ENCODE measurements around the gene AEBP1.

Gene AEBP1

DNA sequence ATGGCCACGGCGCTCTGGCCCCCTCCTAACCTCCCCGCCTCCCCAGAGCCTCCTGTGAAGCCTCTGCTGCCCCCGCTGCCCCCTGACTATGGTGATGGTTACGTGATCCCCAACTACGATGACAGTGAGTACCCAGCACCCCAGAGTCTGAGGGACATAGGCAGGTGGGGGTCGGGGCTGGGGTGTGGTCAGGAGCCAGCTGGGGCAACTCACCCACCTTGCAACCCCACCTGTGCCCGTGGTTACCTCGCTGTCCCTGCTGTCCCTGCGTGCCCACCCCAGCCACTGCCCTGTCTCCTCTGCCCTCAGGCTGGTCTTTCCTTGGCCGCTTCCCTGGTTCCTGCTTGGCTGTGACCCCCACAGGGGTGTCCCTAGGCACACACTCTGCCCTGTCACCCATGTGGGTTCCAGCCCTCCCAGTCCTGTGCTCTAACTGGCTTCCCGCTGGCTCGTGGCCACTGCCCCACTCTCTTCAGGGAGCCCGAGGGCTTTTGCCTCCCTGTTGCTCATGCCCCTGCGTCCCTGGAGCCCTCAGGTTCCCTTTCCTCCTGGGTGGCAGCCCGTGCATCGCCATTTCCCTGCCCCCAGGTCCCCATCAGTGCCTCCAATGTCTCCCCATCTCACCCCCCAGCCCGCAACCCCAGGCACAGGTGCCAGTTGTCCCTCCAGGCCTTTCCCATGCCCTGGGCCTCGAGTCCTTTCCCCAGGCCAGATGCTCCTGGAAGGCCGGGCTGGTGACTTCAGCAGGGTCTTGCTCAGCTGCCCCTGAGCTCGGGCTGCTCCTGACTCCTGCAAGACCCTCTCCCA lies 4.0 kb downstream of the AEBP1 start:
- no peaks in the 10 kb centered on the region for H3K9me3 ChIP-seq (ENCODE audit: insufficient read depth, low read length, severe bottlenecking)
- no peak for TF ChIP-seq EZH2 (IDR thresholded peaks at IDR 0.05; ENCODE audit: borderline replicate concordance, low read depth, low read length, severe bottlenecking)
- TF ChIP-seq, protein P1, sequence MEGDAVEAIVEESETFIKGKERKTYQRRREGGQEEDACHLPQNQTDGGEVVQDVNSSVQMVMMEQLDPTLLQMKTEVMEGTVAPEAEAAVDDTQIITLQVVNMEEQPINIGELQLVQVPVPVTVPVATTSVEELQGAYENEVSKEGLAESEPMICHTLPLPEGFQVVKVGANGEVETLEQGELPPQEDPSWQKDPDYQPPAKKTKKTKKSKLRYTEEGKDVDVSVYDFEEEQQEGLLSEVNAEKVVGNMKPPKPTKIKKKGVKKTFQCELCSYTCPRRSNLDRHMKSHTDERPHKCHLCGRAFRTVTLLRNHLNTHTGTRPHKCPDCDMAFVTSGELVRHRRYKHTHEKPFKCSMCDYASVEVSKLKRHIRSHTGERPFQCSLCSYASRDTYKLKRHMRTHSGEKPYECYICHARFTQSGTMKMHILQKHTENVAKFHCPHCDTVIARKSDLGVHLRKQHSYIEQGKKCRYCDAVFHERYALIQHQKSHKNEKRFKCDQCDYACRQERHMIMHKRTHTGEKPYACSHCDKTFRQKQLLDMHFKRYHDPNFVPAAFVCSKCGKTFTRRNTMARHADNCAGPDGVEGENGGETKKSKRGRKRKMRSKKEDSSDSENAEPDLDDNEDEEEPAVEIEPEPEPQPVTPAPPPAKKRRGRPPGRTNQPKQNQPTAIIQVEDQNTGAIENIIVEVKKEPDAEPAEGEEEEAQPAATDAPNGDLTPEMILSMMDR (IDR thresholded peaks at IDR 0.05; ENCODE audit: borderline replicate concordance, extremely low read depth, low read length, poor library complexity, severe bottlenecking), result no peak
- DNase-seq (no peak), ATAC-seq (ENCODE audit: insufficient read depth, low read depth) (no peak)
- peaks cover 87% of the 10 kb centered on the region for H4K20me1 ChIP-seq (ENCODE audit: insufficient read depth, low read length)
- no peak overlapping the region for H2AFZ ChIP-seq (ENCODE audit: low read depth, low read length)
- H3K9ac ChIP-seq (ENCODE audit: low read depth, low read length), result 0 out of 2 replicates have a peak overlapping the region, but pooled peaks have one; percentile 8
- peak overlapping the region in 1 of 2 experiments; percentile 68; a peak in 2 of 4 replicates for H3K4me3 ChIP-seq (ENCODE audit: low read depth in 1 of 2, low read length in 2 of 2)
- H3K27me3 ChIP-seq (ENCODE audit: insufficient read depth, low read length, poor library complexity), result no peaks in the 10 kb centered on the region
- H3K27ac ChIP-seq (ENCODE audit: low read length), result peak overlapping the region; percentile 39; the same call in 1 of the 2 replicates
- H3K36me3 ChIP-seq (ENCODE audit: insufficient read depth, low read length), result peaks cover 89% of the 10 kb centered on the region
- H3K4me2 ChIP-seq (ENCODE audit: insufficient read depth, low read length), result peak overlapping the region; percentile 98
- H3K79me2 ChIP-seq (ENCODE audit: insufficient read depth, low read length), result peaks cover 94% of the 10 kb centered on the region
- H3K4me1 ChIP-seq (ENCODE audit: insufficient read depth, low read length), result peaks cover 68% of the 10 kb centered on the region

DNA sequence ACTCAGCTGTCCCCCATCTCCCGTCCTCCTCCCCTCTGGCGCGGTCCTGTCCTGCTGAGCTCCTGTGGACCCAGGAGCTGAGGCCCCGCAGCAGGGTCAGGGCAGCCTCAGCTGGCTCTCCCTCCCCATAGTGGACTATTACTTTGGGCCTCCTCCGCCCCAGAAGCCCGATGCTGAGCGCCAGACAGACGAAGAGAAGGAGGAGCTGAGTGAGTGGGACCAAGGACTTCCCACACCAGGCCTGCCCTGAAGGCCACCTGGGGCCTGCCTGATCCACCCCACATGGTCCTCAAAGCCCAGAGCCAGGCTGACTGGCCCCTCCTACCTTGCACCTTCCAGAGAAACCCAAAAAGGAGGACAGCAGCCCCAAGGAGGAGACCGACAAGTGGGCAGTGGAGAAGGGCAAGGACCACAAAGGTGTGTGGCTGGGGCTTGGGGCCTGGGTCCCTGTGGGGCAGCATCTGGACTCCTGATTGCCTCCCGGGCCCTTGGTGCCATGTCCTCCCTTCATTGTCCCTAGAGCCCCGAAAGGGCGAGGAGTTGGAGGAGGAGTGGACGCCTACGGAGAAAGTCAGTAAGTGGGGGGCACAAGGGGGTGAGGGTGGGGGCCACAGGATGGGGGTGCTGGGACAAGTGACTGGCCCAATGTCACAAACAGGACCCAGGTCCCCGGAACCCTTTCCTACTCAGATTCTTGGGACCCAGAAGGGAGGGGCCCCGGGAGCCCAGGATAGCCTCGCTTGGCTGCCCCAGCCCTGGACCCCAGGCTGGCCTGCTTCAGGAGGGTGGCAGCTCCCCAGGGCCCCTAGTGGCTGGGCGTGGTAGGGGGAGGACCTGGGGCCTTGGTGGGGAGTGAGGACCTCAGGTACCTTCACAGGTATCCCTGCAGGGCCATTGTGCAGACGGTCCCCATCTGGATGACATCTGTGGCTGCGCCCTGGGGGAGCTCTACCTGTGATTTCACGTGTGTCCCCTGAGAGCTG lies 4.9 kb downstream of the AEBP1 start:
- no peak for ATAC-seq (ENCODE audit: insufficient read depth, low read depth)

DNA sequence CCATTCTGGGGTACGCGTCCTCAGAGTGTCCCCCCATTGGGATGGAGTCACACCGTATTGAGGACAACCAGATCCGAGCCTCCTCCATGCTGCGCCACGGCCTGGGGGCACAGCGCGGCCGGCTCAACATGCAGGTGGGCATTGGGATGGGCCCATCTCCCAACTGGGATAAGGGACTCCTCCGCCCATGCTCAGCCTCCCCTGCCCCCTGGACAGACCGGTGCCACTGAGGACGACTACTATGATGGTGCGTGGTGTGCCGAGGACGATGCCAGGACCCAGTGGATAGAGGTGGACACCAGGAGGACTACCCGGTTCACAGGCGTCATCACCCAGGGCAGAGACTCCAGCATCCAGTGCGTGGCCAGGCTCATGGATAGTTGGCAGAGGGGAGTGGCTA lies 5.8 kb downstream of the AEBP1 start:
- 0 out of 2 replicates have a peak overlapping the region, but pooled peaks have one; percentile 11 for H3K27ac ChIP-seq (ENCODE audit: low read length)
- ATAC-seq (ENCODE audit: insufficient read depth, low read depth) (no peak), DNase-seq (no peak)
- H3K36me3 ChIP-seq (ENCODE audit: insufficient read depth, low read length), result peaks cover 99% of the 10 kb centered on the region
- no peaks in the 10 kb centered on the region for H3K9me3 ChIP-seq (ENCODE audit: insufficient read depth, low read length, severe bottlenecking)
- no peak overlapping the region for H2AFZ ChIP-seq (ENCODE audit: low read depth, low read length)
- peaks cover 99% of the 10 kb centered on the region for H4K20me1 ChIP-seq (ENCODE audit: insufficient read depth, low read length)
- no peak for TF ChIP-seq EZH2 (IDR thresholded peaks at IDR 0.05; ENCODE audit: borderline replicate concordance, low read depth, low read length, severe bottlenecking)
- TF ChIP-seq, protein P1 (IDR thresholded peaks at IDR 0.05; ENCODE audit: borderline replicate concordance, extremely low read depth, low read length, poor library complexity, severe bottlenecking), result no peak
- peaks cover 79% of the 10 kb centered on the region for H3K79me2 ChIP-seq (ENCODE audit: insufficient read depth, low read length)
- no peak overlapping the region for H3K9ac ChIP-seq (ENCODE audit: low read depth, low read length)
- no peaks in the 10 kb centered on the region for H3K27me3 ChIP-seq (ENCODE audit: insufficient read depth, low read length, poor library complexity)
- peak overlapping the region in 1 of 2 experiments; percentile 9; a peak in 1 of 4 replicates for H3K4me3 ChIP-seq (ENCODE audit: low read depth in 1 of 2, low read length in 2 of 2)
- peak overlapping the region; percentile 15; the same call in 1 of the 2 replicates for H3K4me2 ChIP-seq (ENCODE audit: insufficient read depth, low read length)
- peaks cover 59% of the 10 kb centered on the region for H3K4me1 ChIP-seq (ENCODE audit: insufficient read depth, low read length)

More for the DNA sequence above, 4.9 kb downstream of the AEBP1 start:
- H3K36me3 ChIP-seq (ENCODE audit: insufficient read depth, low read length), result peaks cover 96% of the 10 kb centered on the region
- H3K27ac ChIP-seq (ENCODE audit: low read length), result peak overlapping the region; percentile 15; the same call in 1 of the 2 replicates
- no peak overlapping the region for H2AFZ ChIP-seq (ENCODE audit: low read depth, low read length)
- peaks cover 95% of the 10 kb centered on the region for H4K20me1 ChIP-seq (ENCODE audit: insufficient read depth, low read length)
- peak overlapping the region in 1 of 2 experiments; percentile 68; a peak in 1 of 4 replicates for H3K4me3 ChIP-seq (ENCODE audit: low read depth in 1 of 2, low read length in 2 of 2)
- H3K4me1 ChIP-seq (ENCODE audit: insufficient read depth, low read length), result peaks cover 60% of the 10 kb centered on the region
- no peaks in the 10 kb centered on the region for H3K9me3 ChIP-seq (ENCODE audit: insufficient read depth, low read length, severe bottlenecking)
- peak overlapping the region; percentile 98; the same call in 1 of the 2 replicates for H3K4me2 ChIP-seq (ENCODE audit: insufficient read depth, low read length)
- no peak for DNase-seq
- no peak overlapping the region for H3K9ac ChIP-seq (ENCODE audit: low read depth, low read length)
- TF ChIP-seq, protein P1 (IDR thresholded peaks at IDR 0.05; ENCODE audit: borderline replicate concordance, extremely low read depth, low read length, poor library complexity, severe bottlenecking), result peak; percentile 35
- no peak for TF ChIP-seq EZH2 (IDR thresholded peaks at IDR 0.05; ENCODE audit: borderline replicate concordance, low read depth, low read length, severe bottlenecking)
- no peaks in the 10 kb centered on the region for H3K27me3 ChIP-seq (ENCODE audit: insufficient read depth, low read length, poor library complexity)
- H3K79me2 ChIP-seq (ENCODE audit: insufficient read depth, low read length), result peaks cover 86% of the 10 kb centered on the region

All from DND-41 (cell line).